SH-SY5Y (cell line): ENCODE results near the gene GRIK2.

Experiments
- GATA2 ChIP-seq: IDR thresholded peaks from 2 replicates; pipeline ENCODE4 v1.6.1; 2011; ENCODE audit warnings: mild to moderate bottlenecking, low read depth, low read length
- GATA3 ChIP-seq: IDR thresholded peaks from 2 replicates; pipeline ENCODE4 v1.6.1; 2011; ENCODE audit warnings: low read depth, mild to moderate bottlenecking, low read length, moderate library complexity

DNA sequence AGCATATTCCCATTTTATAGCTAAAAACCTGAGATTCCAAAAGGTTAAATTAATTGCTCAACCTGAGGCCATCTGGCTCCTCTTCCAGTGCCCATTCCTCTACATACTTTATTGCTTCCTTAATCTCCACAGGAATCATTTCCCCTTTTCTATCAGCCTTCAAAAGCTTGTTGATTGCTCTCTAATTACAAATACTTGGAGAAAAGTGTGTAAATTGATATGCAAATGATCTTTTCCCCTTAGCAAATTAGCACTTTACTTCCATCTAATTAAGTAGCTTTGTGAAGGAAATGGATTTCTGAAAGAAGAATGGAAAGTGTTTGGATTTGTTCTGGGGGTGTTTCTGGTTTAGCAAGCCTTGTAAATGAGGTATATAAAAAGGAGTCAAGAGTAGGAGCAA lies 323.3 kb downstream of the GRIK2 start:
- TF ChIP-seq GATA3, result no peak
- TF ChIP-seq GATA2, result no peak
